Measurements from ENCODE around the gene SENP7.

DNA sequence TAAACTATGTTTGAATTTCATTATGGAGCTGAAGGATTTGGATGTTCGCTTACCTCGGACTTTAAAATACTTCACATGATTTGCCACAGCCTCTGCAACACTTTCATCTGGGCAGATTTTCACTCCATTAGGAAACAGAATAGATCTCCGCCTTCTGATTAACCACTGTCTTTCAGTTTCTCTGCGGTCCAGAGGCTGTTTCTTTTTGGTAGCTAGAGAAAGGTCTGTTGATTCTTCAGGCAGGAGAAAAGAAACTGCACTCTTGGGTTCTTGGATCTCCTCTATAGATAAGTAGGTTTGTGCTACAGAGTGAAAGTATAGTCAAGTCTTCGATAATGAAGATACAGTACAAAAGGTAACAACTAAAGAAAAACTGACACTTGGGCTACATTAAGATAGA lies 193.5 kb downstream of the SENP7 start:
- TF ChIP-seq EZH2phosphoT487 (IDR thresholded peaks at IDR 0.05; ENCODE audit: insufficient read depth, low read depth) (no peak), EZH2 (IDR thresholded peaks at IDR 0.05; ENCODE audit: insufficient read depth, poor library complexity, severe bottlenecking) (no peak)

Measured in GM23248 (cell line).